ENCODE measurements around the gene AUTS2.

AUTS2 gene

DNA sequence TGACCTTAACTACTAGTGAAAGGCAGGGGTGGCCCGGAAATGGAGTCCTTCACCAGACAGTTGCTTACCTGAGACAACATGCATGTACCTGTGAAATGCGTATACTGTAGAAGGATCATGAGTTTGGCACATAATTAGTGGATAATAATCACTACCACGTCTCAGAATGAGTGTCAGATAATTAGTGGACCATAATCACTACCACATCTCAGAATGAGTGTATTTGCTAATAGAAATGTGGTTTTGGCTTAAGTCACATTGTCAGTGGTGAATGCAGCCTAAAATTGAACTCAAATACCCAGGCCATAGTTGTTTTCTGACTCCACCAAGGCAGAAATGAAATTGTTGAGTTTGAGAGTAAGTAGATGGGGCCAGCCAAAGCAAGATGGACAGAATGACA lies 1065.4 kb downstream of the AUTS2 start:
- DNase-seq (ENCODE audit: low read depth): no peak

DNA sequence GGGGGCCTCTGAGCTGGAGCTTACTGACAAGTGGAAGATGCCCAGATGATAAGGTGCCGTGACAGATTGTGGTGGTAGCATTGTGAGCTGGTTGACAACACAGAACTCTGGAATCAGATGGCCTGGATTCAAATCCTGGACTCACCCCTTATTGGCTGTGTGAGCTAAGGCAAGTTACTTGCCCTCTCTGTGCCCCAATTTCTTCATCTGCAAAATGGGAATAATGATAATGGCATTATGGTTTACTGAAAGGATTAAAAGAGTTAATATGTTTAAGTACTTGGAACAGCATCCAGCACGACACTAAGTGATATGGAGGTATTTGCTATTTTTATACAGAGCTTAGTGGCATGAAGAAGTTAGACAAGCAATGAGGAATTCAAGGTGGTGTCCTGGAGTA lies 1067.7 kb downstream of the AUTS2 start:
- no peak for DNase-seq (ENCODE audit: low read depth)

DNA sequence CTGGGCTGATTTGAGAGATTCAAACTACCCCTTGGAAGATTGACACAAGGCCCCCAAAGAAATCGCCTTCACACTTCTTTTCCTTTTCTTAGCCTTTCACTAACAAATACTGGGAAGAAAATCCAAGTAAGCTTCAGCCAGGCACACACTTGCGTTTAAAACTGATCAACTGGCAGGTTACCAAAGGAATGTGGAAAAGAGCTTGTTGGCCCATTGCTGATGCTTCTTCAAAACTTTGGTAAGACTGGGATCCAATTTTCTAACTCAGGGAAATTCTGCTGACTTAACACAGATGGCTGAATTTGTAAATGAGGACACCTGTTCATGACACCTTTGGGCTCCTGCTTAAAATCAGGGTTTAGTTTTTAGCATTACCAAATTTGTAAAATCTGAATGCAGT lies 1069.1 kb downstream of the AUTS2 start:
- DNase-seq (ENCODE audit: low read depth): no peak

DNA sequence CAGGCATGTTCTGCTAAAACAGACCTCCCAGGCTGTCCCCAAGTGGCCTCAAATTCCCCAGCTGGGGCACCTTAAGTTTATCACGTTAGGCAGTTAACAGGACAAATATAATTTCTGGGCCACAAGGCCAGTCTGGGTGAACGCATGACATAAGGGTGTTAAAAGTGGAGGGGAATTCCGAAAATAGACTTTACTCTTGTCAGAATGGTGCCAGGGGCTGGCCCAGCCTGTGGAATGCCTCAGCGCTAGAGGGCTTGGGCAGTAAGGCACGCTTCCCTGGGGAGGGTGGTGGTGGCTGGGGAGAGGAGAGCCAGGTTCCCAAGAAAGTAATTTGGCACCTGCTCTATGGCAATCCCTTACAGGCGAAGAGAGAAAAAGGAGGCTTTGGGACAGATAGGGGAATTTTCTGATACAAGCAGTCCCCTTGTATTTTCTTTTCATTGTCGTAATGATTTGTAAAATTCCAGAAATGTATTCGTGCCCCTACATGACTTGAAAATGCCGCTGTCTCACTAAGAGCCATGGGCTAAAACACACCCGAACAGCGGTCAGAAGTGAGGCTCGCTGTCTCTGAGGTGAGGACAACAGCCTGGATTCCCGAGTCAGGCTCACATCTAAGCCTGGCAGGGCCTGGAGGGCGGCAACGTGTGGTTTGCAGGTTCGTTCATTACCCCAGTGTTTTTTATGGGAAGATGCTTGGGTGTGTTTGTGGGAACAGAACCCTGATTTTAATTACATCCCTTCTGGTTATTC lies 1070.5 kb downstream of the AUTS2 start:
- no peak for DNase-seq (ENCODE audit: low read depth)

DNA sequence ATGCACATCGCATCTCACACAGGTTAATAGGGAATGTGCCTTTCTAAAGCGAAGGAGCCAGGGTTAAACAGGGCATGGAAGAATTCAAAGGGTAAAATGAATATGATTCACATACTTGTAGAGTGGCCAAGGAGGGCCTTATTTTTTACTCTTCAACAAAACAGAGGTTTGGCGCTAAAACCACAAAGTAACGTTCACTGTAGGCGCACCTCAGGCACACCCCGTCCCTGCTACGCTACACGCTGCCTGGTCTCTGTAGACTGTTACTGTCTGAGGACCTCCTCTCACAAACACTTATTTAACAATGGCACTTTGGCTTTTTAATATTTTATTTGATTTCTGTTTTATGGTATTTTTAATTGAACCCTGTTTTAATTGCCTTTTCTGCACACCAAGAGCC lies 1071.6 kb downstream of the AUTS2 start:
- DNase-seq (ENCODE audit: low read depth): no peak

DNA sequence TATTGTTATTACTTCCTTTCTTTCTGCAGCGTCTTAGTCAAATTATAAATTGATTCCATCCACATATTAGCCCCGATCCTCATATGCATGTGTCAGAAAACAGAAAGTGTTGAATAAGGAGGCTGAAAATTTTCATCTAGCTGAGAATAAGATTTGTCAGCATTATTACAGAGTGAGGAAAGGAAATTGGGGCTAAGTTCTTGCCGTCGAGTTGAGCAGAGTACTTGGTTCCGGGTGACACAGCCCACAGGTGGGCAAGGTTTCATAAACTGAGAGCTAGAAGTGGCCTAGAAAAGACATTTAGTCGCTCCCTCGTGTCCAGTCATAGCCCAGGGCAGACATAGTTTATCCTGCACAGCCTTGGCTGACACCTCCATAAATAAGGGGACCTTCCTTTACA lies 1072.0 kb downstream of the AUTS2 start:
- no peak for DNase-seq (ENCODE audit: low read depth)

DNA sequence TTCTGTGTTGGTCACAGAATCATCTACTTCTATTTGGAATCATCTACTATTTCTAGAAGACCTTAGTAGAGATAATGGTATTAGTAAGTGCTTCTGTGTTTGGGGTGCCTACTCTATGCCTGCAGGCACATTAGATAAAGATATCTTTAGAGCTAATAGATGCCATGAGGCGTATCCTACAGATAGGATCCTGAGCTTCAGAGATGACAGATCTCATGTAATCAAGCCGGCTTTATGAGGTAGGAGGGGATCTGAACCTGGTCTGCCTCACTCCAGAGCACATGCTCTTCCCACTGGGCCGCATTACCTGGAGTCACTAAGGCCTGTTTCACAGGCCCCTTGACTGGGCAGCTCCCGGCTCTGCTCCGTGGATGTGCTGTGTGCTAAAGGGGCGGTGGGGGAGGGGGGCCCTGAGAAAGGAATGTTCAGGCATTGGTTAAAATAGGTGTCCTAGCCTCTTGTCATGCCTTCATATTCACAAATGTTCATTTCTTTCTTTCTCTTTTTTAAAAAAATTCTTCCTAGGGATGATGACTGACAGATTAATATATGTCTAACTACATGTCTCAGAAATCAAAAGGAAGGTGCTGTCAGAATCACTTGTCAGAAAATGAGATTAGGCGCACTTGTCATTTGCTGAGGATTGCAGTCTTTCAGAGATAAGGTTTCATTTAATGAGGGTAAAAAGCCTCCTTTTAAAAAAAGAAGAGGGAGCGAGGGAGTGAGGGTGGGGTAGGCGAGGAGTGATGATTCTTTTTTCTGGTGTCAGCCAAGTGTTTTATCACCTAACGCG lies 1075.7 kb downstream of the AUTS2 start:
- no peak for DNase-seq (ENCODE audit: low read depth)

DNA sequence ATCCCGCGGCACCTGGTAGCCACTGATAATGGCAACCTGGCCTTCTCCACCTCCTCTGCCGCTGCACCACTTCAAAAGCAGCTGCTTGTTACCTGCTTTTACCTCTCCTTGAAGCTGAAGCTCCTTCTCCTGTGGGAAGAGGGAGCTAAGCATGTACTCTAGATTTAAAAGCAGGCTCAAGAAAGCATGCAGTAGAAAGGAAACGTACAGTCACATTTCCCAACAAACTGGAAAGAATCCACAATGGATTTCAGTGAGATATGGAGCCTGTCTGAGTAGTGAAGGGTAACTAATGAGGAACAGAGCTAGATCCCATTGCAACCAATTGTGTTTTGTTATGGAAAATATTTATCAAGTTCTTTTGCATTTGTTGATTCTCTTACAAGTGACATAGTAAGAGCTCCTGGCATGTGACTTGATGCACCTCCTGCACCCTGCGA lies 1076.3 kb downstream of the AUTS2 start:
- DNase-seq (ENCODE audit: low read depth): no peak

DNA sequence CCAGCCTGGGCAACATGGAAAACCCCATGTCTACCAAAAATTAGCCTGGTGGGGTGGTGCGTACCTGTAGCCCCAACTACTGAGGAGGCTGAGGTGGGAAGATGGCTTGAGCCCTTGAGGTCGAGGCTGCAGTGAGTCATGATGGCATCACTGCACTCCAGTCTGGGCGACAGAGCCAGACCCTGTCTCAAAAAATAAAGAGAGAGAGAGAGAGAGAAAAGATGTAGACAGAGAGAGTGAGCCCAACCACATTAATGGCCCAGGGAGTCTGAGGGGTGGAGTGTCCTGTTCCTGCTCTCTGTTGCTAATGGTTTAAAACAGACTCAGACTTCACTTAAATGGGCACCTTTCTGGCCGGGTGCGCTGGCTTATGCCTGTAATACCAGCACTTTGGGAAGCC lies 1078.0 kb downstream of the AUTS2 start:
- no peak for DNase-seq (ENCODE audit: low read depth)

DNA sequence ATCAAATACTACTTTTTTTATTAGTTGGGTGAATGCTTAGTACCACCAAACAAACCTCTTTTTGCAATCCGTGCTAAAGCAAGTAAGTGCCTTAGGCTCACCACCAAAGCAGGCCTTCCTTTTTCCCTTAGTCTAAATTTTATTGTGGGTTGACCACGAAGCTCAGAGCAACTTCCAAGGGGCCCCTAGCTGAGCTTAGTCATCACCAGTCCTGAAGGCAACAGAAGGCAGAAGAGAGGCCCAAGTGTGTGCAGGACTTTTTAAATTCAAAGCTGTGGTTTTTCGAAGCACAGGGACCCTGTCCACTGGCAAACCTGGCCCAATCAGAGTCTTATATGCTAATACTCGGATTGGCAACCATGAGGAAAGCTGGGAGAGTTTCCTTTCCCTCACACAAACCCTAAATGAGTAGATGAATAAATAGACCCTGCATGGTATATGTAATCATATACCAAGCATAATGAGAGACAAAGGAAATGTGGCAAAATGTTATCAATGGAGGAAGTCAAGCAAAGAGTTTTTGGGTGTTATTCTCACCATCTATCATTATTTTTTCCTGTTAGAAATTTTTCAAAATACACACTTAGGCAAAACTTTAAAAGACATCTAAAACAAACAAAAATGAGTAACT lies 1080.5 kb downstream of the AUTS2 start:
- DNase-seq (ENCODE audit: low read depth): no peak

DNA sequence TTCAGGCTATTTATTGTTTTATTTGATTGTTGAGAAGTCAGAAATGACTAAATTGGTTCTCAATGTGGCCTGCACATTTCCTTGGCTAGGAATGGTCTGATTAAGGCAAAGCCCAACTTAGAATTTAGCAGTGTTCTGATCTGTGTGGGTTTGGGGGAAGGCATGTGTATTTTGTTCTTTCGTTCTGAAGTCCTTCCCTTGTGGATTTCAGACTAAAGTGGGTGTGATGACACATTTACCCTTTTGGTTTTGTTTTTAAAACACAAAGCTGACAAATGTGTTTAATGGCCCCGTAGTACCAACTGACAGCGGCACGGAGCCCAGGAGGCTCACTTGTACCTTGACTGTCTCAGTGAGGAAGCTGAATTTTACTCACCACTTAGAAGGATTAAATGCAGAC lies 1081.4 kb downstream of the AUTS2 start:
- DNase-seq (ENCODE audit: low read depth): no peak

DNA sequence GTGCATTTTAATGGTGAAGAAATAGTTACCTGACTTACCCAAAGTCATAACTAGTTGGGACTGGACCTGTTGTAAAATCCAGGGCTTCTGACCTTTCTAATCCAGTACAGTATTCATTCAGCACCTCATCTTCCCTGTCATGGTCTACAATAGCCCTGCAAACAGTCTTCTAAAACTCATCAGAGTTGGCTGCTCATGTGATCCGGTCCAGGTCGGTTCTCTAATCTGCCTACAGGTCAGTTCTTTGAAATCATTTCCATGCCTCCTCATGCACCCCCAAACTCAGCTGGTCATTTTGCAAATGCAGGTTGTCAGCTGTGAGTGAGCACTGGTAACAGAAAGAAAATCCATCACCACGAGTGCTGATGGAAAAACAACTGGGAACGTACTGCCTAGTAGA lies 1082.0 kb downstream of the AUTS2 start:
- no peak for DNase-seq (ENCODE audit: low read depth)

DNA sequence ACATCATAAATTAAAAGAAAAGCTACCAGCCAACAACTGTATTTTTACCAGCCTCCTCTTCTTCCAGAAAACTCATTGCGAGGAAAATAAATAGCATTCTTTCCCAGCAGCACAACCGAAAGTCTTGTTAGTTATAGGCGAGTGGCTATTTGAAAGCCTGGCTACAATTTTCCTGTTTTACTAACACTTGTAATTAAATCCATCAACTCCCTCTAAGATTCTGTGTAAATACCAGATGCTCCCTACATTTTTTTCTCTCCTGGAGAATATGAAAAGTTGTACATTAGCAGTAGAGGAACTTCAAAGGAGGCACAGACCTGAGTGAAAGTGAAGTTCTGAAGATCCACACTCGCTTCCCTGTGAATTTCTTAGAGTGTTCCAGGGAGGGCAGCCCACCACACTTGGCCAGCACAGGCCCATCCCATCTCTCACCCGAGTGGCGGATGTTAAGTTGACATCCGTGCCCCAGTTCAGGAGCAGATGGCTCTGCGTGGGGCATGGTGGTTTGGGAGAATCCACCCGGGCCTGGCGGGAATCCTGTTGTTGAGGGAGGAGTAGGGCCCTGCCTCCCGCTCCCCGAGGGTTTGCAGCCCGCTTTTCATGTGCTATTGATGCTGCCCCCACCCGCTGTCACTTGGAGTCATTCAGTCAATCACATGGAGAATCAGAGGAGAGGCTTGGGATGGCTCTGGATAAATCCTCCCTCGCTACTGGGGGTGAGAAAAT lies 1082.6 kb downstream of the AUTS2 start:
- no peak for DNase-seq (ENCODE audit: low read depth)

DNA sequence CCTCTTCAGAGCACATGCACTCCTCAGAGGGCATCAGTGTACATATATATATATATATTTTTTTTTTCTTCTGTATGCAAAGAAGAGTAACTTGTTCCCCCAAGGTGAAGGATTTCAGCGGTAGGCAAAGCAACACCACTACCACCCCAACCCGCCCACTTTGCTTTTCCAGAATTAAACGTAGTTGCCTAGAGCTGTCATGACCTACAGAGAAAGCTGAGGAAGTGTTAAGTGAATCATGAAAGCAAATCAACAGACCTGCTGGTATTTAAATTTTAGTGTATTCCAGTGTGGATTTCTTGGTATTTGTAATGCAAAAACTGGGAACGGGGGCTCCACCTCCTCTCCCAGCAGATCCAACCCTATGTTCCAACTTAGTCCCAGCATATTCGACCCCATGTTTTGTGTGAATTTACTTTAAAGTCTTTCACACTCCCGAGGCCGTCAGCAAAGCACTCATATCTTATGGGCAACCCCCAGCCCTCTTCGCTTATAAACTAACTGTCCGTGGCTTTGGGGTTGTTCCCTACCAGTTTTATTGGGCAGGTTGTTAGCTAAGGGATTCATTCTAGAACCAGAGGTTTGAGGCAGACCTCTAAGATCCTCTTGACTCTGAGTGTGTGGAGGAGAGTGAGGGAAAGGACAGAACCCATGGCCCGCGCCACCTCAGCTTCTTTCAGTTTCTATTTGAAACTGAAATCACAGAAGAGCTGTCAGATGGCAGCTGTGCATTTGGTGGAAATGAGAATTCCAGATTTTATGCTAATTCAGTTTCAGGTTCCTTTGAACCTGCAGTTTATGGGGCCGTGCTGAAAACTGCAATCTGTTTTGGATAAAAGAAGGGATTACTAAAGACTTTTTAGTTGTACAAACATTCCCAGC lies 1083.4 kb downstream of the AUTS2 start:
- DNase-seq (ENCODE audit: low read depth): no peak

DNA sequence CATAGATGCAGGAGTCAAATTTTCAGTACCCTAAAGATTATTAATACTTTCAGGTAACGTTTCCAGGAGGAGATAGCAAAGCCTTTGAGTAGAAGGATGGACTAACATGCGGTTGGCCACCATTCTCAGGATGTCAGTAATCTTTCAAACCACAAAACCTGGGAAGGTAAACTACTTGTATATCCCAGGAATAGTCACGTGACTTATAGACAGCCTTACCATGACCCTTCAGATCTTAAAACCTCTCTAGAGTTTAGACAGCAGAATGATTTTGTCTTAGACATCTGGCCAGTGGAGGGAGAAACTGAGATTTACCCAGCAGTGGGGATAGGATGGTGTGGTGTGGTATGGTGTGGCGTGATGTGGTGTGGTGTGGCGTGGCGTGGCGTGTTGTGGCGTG lies 1085.9 kb downstream of the AUTS2 start:
- DNase-seq (ENCODE audit: low read depth): no peak

DNA sequence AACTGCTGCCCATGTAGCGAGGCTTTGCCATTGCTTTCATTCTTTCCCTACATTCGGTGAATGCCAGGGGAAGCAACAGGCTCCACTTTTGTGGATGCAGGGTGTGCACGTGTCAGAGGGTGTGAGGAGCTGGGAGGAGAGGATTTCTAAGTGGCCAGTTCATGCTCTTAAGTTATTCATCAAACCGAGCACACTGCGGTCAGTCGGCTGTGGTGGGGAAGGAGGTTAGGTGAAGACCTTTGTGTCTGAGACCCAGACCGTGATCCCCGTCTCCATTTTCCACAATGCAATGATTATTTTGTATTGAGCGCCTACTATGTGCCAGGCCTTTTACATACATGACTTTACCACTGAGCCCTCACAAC lies 1095.0 kb downstream of the AUTS2 start:
- DNase-seq (ENCODE audit: low read depth): no peak

DNA sequence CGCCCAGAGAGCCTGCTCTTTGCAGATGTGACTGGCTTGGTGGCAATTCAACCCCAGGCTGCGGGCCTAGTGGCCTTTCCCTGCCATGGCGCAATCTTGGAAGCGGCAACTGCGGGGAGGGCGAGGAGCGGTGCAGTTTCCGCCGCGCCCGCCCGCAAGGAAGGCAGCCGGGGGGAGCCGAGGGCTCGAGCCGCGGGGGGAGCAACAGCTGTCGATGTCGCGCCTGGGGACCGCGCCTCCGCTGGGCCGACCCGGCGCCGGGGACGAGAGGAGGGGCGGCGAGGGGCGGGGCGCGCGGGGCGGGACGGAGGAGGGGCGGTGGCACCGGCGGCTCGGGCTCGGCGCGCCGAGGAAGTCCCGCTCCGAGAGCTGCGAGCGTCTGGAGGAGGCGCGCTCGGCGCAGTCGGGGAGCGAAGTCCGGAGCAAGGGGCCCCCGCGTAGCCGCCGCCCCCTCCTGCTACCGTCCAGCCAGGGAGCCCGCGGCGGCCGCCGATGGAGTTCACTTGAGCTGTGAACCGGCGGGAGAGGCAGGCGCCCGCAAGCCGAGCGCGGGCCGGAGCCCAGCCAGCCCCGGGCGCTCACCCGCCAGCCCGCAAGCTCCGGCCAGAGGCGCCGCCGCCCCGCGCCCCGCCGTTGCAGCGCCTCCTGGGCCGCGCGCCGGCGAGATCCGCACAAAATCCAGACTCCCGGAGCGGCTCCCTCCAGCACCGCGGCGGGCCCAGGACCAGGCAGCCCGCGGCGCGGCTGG lies 1095.6 kb downstream of the AUTS2 start:
- no peak for DNase-seq (ENCODE audit: low read depth)

DNA sequence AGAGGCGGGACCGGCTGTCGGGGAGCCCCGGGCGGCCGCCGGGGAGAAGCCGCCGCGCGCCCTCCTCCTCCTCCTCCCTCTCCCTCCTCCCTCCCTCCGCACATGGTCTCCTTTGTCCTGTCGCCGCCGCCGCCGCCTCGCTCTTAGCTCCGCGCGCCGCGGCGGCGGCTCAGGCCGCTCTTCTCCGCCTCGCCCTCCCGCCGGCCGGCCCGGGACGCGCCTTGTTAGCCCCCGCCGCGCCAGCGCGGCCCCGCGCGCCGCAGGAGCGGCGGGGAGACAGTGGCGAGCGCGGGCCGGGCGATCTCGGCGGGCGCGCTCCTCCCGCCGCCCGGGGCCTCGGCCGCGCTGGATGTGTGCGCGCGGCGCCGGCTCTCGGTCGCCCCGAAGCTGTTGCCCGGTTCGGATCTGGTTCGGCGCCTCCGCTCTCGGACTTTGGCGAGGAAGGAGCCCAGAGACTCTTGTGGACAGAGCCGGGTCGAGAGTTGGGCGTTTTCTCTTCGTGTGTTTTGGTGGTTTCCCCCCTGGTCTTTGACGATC lies 1096.2 kb downstream of the AUTS2 start:
- no peak for DNase-seq (ENCODE audit: low read depth)

DNA sequence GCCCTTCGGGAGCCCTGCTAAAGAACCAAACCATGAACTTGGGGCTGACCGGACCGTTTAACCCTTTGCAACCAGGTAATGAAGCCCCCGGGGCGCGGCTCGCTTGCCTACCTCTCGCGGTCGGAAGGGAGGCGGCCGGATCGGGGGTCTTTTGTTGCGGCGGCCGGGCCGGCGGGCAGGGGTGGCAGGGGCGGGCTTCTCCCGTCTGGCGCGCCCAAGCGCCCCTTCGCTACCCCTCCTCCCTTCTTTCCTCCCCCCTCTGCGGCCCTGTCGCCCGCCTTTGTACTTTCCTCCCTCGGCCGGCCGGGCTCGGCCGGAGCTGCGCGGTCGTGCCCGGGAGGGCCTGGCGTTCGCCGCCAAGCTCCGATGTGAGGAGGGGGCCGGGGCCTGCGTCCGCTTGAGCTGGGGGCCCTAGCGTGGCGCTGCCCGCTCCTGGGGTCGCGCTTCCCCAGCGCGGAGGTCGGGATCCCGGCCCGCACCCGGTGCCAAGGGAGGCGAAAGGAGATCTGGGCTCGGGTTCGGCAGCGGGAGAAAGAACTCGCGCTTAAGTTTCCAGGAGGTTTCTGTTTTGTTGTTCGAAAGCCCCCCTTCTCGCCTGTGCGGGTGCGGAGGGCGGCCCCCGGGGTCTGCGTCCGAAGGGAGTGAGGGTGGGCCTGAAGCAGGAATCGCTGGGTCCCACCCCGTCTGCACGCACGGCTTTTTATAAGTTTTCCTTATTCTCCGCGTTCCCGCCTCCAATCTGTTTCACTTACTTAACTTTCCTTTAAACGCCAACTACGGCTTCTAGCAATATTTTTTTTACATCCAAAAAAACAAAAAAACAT lies 1096.9 kb downstream of the AUTS2 start:
- DNase-seq (ENCODE audit: low read depth): no peak

DNA sequence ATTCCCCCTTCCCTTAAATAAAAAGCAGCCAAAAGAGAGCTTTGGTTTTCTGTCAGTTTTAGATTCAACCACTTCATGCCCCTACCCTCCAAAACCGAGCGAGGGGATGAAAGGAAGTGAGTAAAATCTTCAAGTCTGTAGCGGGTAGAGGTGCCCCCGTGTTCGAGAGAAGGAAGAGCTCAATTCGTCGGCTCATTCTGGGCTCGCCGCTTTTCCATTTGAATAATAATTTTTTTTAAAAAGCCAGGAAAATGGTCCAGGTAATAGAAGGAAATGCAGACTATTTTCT lies 1097.5 kb downstream of the AUTS2 start:
- DNase-seq (ENCODE audit: low read depth): no peak
